Vagina (tissue), 2 donors: ENCODE measurements around the gene CEBPZOS. TPM values are rescaled to one million over a fixed set of nuclear protein-coding genes. Genes with fewer than 3 reads are reported as not detected.
"Not testable (repeated sequence)": the region's sequence is repeated elsewhere in the genome, so short reads cannot be mapped to it uniquely, and the experiment has no call there.

Experiments
- DNase-seq, 2 donors: peaks; one replicate each; pipeline ENCODE4 v3.0.0-alpha.2; 2017; ENCODE audit errors: extremely low spot score in 2 of 2
- H3K27ac ChIP-seq: fragments of 200-600 bp; sonication (generic); one replicate; pipeline ENCODE4 v1.5.1; 2019
- H3K27me3 ChIP-seq: fragments of 200-600 bp; sonication (generic); one replicate; pipeline ENCODE4 v1.5.1; 2019
- H3K36me3 ChIP-seq, 2 donors: fragments of 200-600 bp; sonication (generic); one replicate each; pipeline ENCODE4 v1.5.1; 2017 to 2019
- H3K4me1 ChIP-seq: fragments of 200-600 bp; sonication (generic); one replicate; pipeline ENCODE4 v1.5.1; 2019
- H3K4me3 ChIP-seq, 2 donors: fragments of 200-600 bp; sonication (generic); 1 replicate in 1 of 2; 2 replicates in 1 of 2; pipeline ENCODE4 v1.5.1; 2016 to 2019
- H3K9me3 ChIP-seq: fragments of 200-600 bp; sonication (generic); one replicate; pipeline ENCODE4 v1.5.1; 2019
- CTCF ChIP-seq, 3 experiments: fragments of 450-650 bp in 2 of 3; fragments of 200-600 bp in 1 of 3; sonication (generic) in 1 of 3; IDR thresholded peaks; one replicate each; pipeline ENCODE4 v1.5.1; 2017 to 2019; ENCODE audit warnings: antibody characterized with exemption in 3 of 3, mild to moderate bottlenecking in 2 of 3, moderate library complexity in 2 of 3
- POLR2A ChIP-seq, 2 donors: fragments of 450-650 bp; IDR thresholded peaks; one replicate each; pipeline ENCODE4 v1.6.1; 2017; ENCODE audit warnings: antibody characterized with exemption in 2 of 2, mild to moderate bottlenecking in 2 of 2, moderate library complexity in 2 of 2
- POLR2AphosphoS5 ChIP-seq, 2 donors: sonication (generic); formaldehyde crosslinking; IDR thresholded peaks; one replicate each; pipeline ENCODE4 v1.9.0; 2017; ENCODE audit warnings: antibody characterized with exemption in 2 of 2, mild to moderate bottlenecking in 2 of 2, low read depth in 1 of 2; ENCODE audit not compliant: insufficient read depth in 1 of 2
- intact Hi-C: fragments of 100-400 bp; cut with DNase I; formaldehyde crosslinking; loops from one replicate; pipeline ENCODE4 v1.15.1; 2023
- total RNA-seq: library from RNA; depleted of rRNA; stranded (reverse); fragments of >200 nt; gene quantifications from one replicate; pipeline ENCODE4 v1.2.3, GENCODE V29; 2016

The CEBPZOS gene
- total RNA-seq, 1 donor from 2014 or later = 23.6 TPM

- Histone ChIP-seq H3K4me3 (no peak overlapping the region), H3K9me3 (peaks cover 3% of the 10 kb centered on the region), H3K4me1 (no peaks in the 10 kb centered on the region), H3K27ac (no peak overlapping the region), H3K36me3 (peaks cover 0 to 86% of the 10 kb centered on the region in 2 donors), H3K27me3 (no peaks in the 10 kb centered on the region)
- DNase-seq = no peak
- no peak for TF ChIP-seq POLR2AphosphoS5 (IDR thresholded peaks at IDR 0.05; ENCODE audit: insufficient read depth in 1 of 2, low read depth in 1 of 2)
- TF ChIP-seq CTCF (IDR thresholded peaks at IDR 0.05) = no peak
- no peak for TF ChIP-seq POLR2A (IDR thresholded peaks at IDR 0.05)
- intact Hi-C loops = no loop called here
Measured at GRCh38 chr2:37211939-37212338, 15.6 kb downstream of the CEBPZOS start.

GRCh38 chr2:37215250-37215649 is 19.0 kb downstream of the CEBPZOS start:
- Histone ChIP-seq H3K36me3 (peaks cover 0 to 66% of the 10 kb centered on the region in 2 donors), H3K4me3 (no peak overlapping the region), H3K4me1 (no peaks in the 10 kb centered on the region), H3K9me3 (no peaks in the 10 kb centered on the region), H3K27me3 (no peaks in the 10 kb centered on the region), H3K27ac (no peak overlapping the region)
- DNase-seq = no peak
- TF ChIP-seq CTCF (IDR thresholded peaks at IDR 0.05) (no peak), POLR2AphosphoS5 (IDR thresholded peaks at IDR 0.05; ENCODE audit: insufficient read depth in 1 of 2, low read depth in 1 of 2) (no peak), POLR2A (IDR thresholded peaks at IDR 0.05) (no peak)
- intact Hi-C loops = no loop called here

- H3K27ac ChIP-seq = no peak overlapping the region
- H3K4me3 ChIP-seq = no peak overlapping the region
- intact Hi-C loops = no loop called here
- H3K27me3 ChIP-seq = no peaks in the 10 kb centered on the region
- peaks cover 0 to 69% of the 10 kb centered on the region in 2 donors for H3K36me3 ChIP-seq
- TF ChIP-seq CTCF (IDR thresholded peaks at IDR 0.05) (no peak), POLR2AphosphoS5 (IDR thresholded peaks at IDR 0.05; ENCODE audit: insufficient read depth in 1 of 2, low read depth in 1 of 2) (peak in 1 of 2 donors; percentile 90), POLR2A (IDR thresholded peaks at IDR 0.05) (no peak)
- peaks cover 4% of the 10 kb centered on the region for H3K4me1 ChIP-seq
- no peaks in the 10 kb centered on the region for H3K9me3 ChIP-seq
- no peak for DNase-seq
Measured at GRCh38 chr2:37219046-37219445, 22.8 kb downstream of the CEBPZOS start.

- peaks cover 0 to 46% of the 10 kb centered on the region in 2 donors for H3K36me3 ChIP-seq
Measured at GRCh38 chr2:37223131-37223530, 26.8 kb downstream of the CEBPZOS start.

GRCh38 chr2:37224063-37224462 is 27.8 kb downstream of the CEBPZOS start:
- no peak for TF ChIP-seq POLR2A (IDR thresholded peaks at IDR 0.05)
- no peak for TF ChIP-seq POLR2AphosphoS5 (IDR thresholded peaks at IDR 0.05; ENCODE audit: insufficient read depth in 1 of 2, low read depth in 1 of 2)
- TF ChIP-seq CTCF (IDR thresholded peaks at IDR 0.05) = no peak
- intact Hi-C loops = no loop called here
- Histone ChIP-seq H3K4me1 (peaks cover 22% of the 10 kb centered on the region), H3K27ac (no peak overlapping the region), H3K9me3 (no peaks in the 10 kb centered on the region), H3K4me3 (no peak overlapping the region), H3K36me3 (peaks cover 0 to 50% of the 10 kb centered on the region in 2 donors), H3K27me3 (no peaks in the 10 kb centered on the region)
- DNase-seq = no peak

More at GRCh38 chr2:37223131-37223530, 26.8 kb downstream of the CEBPZOS start:
- TF ChIP-seq POLR2AphosphoS5 (IDR thresholded peaks at IDR 0.05; ENCODE audit: insufficient read depth in 1 of 2, low read depth in 1 of 2) = no peak
- no peak for DNase-seq
- H3K9me3 ChIP-seq = no peaks in the 10 kb centered on the region
- no peak overlapping the region for H3K27ac ChIP-seq
- H3K4me3 ChIP-seq = no peak overlapping the region
- no peaks in the 10 kb centered on the region for H3K27me3 ChIP-seq
- peaks cover 22% of the 10 kb centered on the region for H3K4me1 ChIP-seq
- intact Hi-C loops = no loop called here

GRCh38 chr2:37225129-37225528 is 28.8 kb downstream of the CEBPZOS start:
- Histone ChIP-seq H3K4me1 (peaks cover 31% of the 10 kb centered on the region), H3K36me3 (peaks cover 0 to 45% of the 10 kb centered on the region in 2 donors)
- DNase-seq, intact Hi-C loops, H3K27ac ChIP-seq, H3K9me3 ChIP-seq, H3K27me3 ChIP-seq, H3K4me3 ChIP-seq: not testable (repeated sequence)
